ENCODE results near the gene VPS35L. TPM values are rescaled to one million over a fixed set of nuclear protein-coding genes. Genes with fewer than 3 reads are reported as not detected.

VPS35L gene
- total RNA-seq, 1 experiment from 2014 or later, result 55.5 TPM

DNA sequence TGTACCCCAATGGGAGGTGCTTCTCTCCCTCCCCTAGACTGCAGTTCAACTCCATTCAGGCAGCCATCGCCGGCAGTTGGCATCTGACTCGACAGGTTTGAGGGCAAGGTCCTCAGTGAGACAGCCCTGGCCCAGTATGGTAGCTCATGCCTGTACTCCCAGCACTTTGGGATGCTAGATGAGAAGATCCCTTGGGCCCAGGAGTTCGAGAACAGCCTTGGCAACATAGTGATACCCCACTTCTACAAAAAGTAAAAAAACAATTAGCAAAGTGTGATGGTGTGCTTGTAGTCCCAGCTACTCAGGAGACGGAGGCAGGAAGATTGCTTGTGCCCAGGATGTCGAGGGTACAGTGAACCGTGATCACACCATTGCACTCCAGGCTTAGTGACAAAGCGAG lies 12.1 kb downstream of the VPS35L start:
- Mint-ChIP-seq H3K9me3 (ENCODE audit: unreplicated experiment) (peaks cover 8% of the 10 kb centered on the region), H3K27me3 (ENCODE audit: insufficient read depth, unreplicated experiment) (no peaks in the 10 kb centered on the region), H3K4me3 (ENCODE audit: unreplicated experiment) (no peak overlapping the region), H3K4me1 (ENCODE audit: insufficient read depth, unreplicated experiment) (no peaks in the 10 kb centered on the region), H3K36me3 (ENCODE audit: insufficient read depth, unreplicated experiment) (peaks cover 69% of the 10 kb centered on the region), H3K27ac (ENCODE audit: low read depth, unreplicated experiment) (no peak overlapping the region)
- BruUV-seq (replicated peaks), result no TSS peak
- CTCF ChIA-PET, result interaction anchor here (0.6 to 5.4 kb wide), 5 partner anchors 9 to 816 kb away, joined by 3 to 52 read pairs (median 7); no protein-coding TSS in a partner anchor
- DNase-seq (ENCODE audit: unreplicated experiment), result no peak
- TF ChIP-seq, protein P1, sequence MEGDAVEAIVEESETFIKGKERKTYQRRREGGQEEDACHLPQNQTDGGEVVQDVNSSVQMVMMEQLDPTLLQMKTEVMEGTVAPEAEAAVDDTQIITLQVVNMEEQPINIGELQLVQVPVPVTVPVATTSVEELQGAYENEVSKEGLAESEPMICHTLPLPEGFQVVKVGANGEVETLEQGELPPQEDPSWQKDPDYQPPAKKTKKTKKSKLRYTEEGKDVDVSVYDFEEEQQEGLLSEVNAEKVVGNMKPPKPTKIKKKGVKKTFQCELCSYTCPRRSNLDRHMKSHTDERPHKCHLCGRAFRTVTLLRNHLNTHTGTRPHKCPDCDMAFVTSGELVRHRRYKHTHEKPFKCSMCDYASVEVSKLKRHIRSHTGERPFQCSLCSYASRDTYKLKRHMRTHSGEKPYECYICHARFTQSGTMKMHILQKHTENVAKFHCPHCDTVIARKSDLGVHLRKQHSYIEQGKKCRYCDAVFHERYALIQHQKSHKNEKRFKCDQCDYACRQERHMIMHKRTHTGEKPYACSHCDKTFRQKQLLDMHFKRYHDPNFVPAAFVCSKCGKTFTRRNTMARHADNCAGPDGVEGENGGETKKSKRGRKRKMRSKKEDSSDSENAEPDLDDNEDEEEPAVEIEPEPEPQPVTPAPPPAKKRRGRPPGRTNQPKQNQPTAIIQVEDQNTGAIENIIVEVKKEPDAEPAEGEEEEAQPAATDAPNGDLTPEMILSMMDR (IDR thresholded peaks at IDR 0.05; ENCODE audit: unreplicated experiment), result no peak
- intact Hi-C loops (cut with micrococcal nuclease), result no loop called here
- POLR2A ChIA-PET, result no interaction called here

DNA sequence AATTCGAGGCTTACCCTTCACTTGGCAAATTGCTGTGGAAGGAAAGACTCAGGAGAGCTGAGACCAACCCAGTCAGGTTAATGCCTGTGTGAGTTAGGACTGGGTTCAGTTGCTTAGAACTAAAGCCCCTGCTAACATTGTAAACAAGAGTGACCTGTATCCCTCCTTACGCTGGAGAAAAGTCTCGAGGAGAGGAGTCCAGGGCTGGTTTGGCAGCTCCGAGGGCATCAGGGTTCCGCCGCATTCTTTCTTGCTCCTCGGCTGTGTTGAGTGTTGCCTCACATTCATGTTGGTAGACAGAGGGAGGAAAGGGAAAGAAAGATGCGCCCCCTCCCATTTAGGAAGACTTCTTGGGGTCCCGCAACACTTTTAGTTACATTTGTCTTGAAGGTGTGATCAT lies 18.5 kb downstream of the VPS35L start:
- intact Hi-C loops (cut with micrococcal nuclease), result no loop called here
- H3K36me3 Mint-ChIP-seq (ENCODE audit: insufficient read depth, unreplicated experiment), result peaks cover 90% of the 10 kb centered on the region
- TF ChIP-seq, protein P1 (IDR thresholded peaks at IDR 0.05; ENCODE audit: unreplicated experiment), result no peak
- no peaks in the 10 kb centered on the region for H3K4me1 Mint-ChIP-seq (ENCODE audit: insufficient read depth, unreplicated experiment)
- no peak overlapping the region for H3K4me3 Mint-ChIP-seq (ENCODE audit: unreplicated experiment)
- H3K27me3 Mint-ChIP-seq (ENCODE audit: insufficient read depth, unreplicated experiment), result no peaks in the 10 kb centered on the region
- ChIA-PET POLR2A (no interaction called here), CTCF (interaction anchor here (0.6 to 2.0 kb wide), 2 partner anchors 10 to 61 kb away, joined by 3 to 14 read pairs; no protein-coding TSS in a partner anchor)
- no peak for DNase-seq (ENCODE audit: unreplicated experiment)
- H3K9me3 Mint-ChIP-seq (ENCODE audit: unreplicated experiment), result no peaks in the 10 kb centered on the region
- H3K27ac Mint-ChIP-seq (ENCODE audit: low read depth, unreplicated experiment), result no peak overlapping the region
- no TSS peak for BruUV-seq (replicated peaks)

DNA sequence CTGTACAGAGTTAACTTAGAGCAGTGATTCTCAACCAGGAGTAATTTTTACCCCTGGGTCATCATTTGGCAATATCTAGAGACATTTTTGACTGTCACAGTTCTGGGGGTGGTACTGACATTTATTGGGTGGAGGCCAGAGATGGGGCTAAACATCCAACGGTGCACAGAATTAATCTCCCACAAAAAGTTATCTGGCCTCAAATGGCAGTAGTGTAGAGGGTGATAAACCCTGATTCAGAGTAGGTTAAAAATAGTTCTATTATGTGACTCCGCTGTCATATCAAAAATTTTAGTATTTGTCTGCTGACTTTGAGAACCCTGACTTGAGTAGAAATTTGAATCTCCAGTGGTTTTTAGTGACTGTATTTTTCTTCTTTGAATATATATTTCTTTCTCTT lies 19.1 kb downstream of the VPS35L start:
- no peak for DNase-seq (ENCODE audit: unreplicated experiment)
- intact Hi-C loops (cut with micrococcal nuclease), result no loop called here
- no peaks in the 10 kb centered on the region for H3K4me1 Mint-ChIP-seq (ENCODE audit: insufficient read depth, unreplicated experiment)
- no TSS peak for BruUV-seq (replicated peaks)
- no peaks in the 10 kb centered on the region for H3K9me3 Mint-ChIP-seq (ENCODE audit: unreplicated experiment)
- no peak overlapping the region for H3K4me3 Mint-ChIP-seq (ENCODE audit: unreplicated experiment)
- POLR2A ChIA-PET, result no interaction called here
- no peaks in the 10 kb centered on the region for H3K27me3 Mint-ChIP-seq (ENCODE audit: insufficient read depth, unreplicated experiment)
- H3K27ac Mint-ChIP-seq (ENCODE audit: low read depth, unreplicated experiment), result no peak overlapping the region
- TF ChIP-seq, protein P1 (IDR thresholded peaks at IDR 0.05; ENCODE audit: unreplicated experiment), result no peak
- CTCF ChIA-PET, result interaction anchor here (0.6 to 2.0 kb wide), 2 partner anchors 9 to 60 kb away, joined by 3 to 14 read pairs; no protein-coding TSS in a partner anchor
- peaks cover 89% of the 10 kb centered on the region for H3K36me3 Mint-ChIP-seq (ENCODE audit: insufficient read depth, unreplicated experiment)

DNA sequence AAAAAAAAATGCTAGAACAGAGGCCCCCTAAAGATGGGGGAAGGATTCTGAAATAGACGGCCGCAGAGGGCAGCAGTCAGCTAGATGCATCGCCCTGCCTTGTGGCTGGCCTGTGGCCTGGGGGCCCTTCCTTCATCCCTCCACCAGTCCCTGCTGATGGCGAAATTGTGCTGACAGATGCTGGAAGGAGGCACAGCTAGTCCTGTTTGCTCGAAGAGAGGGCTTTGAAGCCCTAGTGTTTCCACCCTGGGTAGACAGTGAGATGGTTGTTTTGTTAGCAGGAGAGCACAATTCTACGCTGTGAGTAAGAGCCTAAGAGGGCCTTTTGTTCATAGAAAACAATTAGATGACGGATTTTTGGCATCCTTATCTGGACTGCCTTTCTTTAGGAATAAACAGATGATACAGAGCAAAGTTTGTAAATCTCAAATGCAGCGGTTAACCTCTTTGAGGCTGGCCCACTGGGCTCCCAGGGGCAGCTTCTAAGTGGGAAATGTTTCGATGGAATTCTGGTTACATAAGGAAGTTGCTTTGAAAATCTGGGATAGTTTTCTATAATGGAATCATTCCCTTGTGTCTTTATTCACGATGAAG lies 23.0 kb downstream of the VPS35L start:
- no peak for DNase-seq (ENCODE audit: unreplicated experiment)
- H3K27me3 Mint-ChIP-seq (ENCODE audit: insufficient read depth, unreplicated experiment), result no peaks in the 10 kb centered on the region
- BruUV-seq (replicated peaks), result no TSS peak
- POLR2A ChIA-PET, result no interaction called here
- CTCF ChIA-PET, result interaction anchor here (0.7 to 1.5 kb wide), 5 partner anchors 12 to 776 kb away, joined by 3 to 6 read pairs (median 3); no protein-coding TSS in a partner anchor
- TF ChIP-seq, protein P1 (IDR thresholded peaks at IDR 0.05; ENCODE audit: unreplicated experiment), result no peak
- H3K9me3 Mint-ChIP-seq (ENCODE audit: unreplicated experiment), result no peaks in the 10 kb centered on the region
- H3K27ac Mint-ChIP-seq (ENCODE audit: low read depth, unreplicated experiment), result no peak overlapping the region
- no peak overlapping the region for H3K4me3 Mint-ChIP-seq (ENCODE audit: unreplicated experiment)
- intact Hi-C loops (cut with micrococcal nuclease), result no loop called here
- no peaks in the 10 kb centered on the region for H3K4me1 Mint-ChIP-seq (ENCODE audit: insufficient read depth, unreplicated experiment)
- H3K36me3 Mint-ChIP-seq (ENCODE audit: insufficient read depth, unreplicated experiment), result peaks cover 87% of the 10 kb centered on the region
